Activated naive CD4-positive, alpha-beta T cell treated with anti-CD3 and anti-CD28 coated beads for 36 hours (primary cell): ENCODE results near the gene FOXD1. TPM values are rescaled to one million over a fixed set of nuclear protein-coding genes. Genes with fewer than 3 reads are reported as not detected.
"Not testable (repeated sequence)": the region's sequence is repeated elsewhere in the genome, so short reads cannot be mapped to it uniquely, and the experiment has no call there.

Source experiments
- CTCF ChIA-PET: fragments of 350-600 bp; sonication (Branson Sonifier 250); formaldehyde crosslinking; loops from one replicate; lab custom pipeline; 2021; ENCODE audit warnings: antibody characterized with exemption; lab: Charles Lee
- DNase-seq: peaks from one replicate; pipeline ENCODE4 v3.0.0-alpha.2; 2020
- H3K27ac Mint-ChIP-seq: one replicate; pipeline ENCODE4 v1.8.0; 2021; ENCODE audit warnings: mild to moderate bottlenecking, mixed read lengths
- H3K27me3 Mint-ChIP-seq: one replicate; pipeline ENCODE4 v1.8.0; 2021; ENCODE audit warnings: low read depth, mixed read lengths
- H3K36me3 Mint-ChIP-seq: one replicate; pipeline ENCODE4 v1.8.0; 2021; ENCODE audit warnings: low read depth, mixed read lengths
- H3K4me1 Mint-ChIP-seq: one replicate; pipeline ENCODE4 v1.8.0; 2021; ENCODE audit warnings: low read depth, mixed read lengths
- H3K4me3 Mint-ChIP-seq: one replicate; pipeline ENCODE4 v1.8.0; 2021; ENCODE audit warnings: mild to moderate bottlenecking, moderate library complexity, mixed read lengths
- H3K9me3 Mint-ChIP-seq: one replicate; pipeline ENCODE4 v1.8.0; 2021; ENCODE audit warnings: mixed read lengths
- intact Hi-C: fragments of 100-400 bp; cut with micrococcal nuclease; formaldehyde crosslinking; loops from one replicate; pipeline ENCODE4 v1.15.1; 2023
- total RNA-seq, 2 experiments: library from RNA; stranded (reverse); gene quantifications; one replicate each; pipeline ENCODE4 v1.2.3, GENCODE V29; 2021

Gene FOXD1
- total RNA-seq, 2 experiments from 2014 or later: 0.12 TPM

DNA sequence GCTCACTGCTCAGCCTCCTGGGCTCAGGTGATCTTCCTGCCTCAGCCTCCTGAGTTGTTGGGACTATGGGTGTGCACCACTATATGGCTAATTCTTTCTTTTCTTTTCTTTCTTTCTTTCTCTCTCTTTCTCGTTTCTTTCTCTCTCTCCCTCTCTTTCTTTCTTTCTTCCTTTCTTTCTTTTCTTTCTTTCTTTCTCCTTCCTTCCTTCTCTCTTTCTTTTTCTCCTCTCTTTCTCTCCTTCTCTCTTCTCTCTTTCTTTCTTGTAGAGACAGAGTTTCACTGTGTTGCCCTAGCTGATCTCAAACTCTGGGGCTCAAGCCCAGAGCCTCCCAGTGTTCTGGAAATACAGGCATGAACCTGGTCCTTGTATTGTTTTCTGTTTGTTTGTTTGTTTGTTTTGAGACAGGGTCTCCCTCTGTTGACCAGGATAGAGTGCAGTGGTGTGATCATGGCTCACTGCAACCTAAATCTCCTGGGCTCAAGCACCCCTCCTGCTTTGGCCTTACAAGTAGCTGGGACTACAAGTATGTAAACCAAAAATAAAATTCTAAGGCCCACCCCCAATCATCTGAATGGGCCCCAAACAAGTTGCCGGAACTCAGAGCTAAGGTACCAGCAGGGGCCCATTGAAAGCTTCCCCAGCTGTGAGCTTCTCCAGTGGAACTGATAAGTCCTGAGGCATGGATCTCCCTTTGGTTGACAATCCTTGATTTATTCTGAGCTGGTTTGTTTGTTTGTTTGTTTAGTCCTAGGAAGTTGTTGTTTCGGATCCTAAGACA lies 37.7 kb upstream of the FOXD1 start:
- intact Hi-C loops: no loop called here
- DNase-seq: no peak
- CTCF ChIA-PET: interaction anchor here (0.6 to 1.0 kb wide), 2 partner anchors 19 to 1972 kb away, joined by 3 read pairs; no protein-coding TSS in a partner anchor
- Mint-ChIP-seq H3K4me1 (no peaks in the 10 kb centered on the region), H3K27ac (no peak overlapping the region), H3K4me3 (no peak overlapping the region), H3K27me3 (peaks cover 11% of the 10 kb centered on the region), H3K36me3 (no peaks in the 10 kb centered on the region), H3K9me3 (no peaks in the 10 kb centered on the region)

DNA sequence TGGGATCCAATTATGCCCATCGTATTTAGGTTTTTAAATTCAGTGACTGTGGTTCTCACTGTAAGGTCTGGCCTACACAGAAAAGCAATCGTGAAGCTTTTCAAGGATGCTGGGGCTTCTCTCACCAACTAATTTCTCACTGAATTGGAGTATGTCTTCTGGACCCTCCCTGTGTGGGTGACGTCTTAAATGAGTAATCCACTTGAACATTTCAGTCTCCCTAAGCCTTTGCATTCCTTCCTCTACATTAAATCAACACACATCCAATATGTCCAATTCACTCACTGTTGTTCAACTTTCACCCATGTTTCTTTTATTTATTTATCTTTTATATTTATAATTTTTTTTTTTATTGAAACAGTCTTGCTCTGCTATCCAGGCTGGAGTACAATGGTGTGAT lies 37.1 kb upstream of the FOXD1 start:
- Mint-ChIP-seq H3K4me3 (no peak overlapping the region), H3K27ac (no peak overlapping the region)
- CTCF ChIA-PET: no interaction called here

DNA sequence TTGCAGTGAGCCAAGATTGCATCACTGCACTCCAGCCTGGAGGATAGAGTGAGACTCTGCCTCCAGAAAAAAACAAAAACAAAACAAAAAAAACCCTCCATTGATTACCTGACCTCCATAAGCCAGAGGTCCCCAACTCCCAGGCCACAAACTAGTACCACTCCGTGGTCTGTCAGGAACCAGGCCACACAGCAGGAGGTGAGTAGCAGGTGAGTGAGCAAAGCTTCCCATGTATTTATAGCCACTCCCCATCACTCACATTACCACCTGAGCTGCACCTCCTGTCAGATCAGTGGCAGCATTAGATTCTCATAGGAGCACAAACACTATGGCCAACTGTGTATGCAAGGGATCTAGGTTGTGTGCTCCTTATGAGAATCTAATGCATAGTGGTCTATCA lies 35.9 kb upstream of the FOXD1 start:
- Mint-ChIP-seq H3K9me3 (no peaks in the 10 kb centered on the region), H3K27me3 (peaks cover 15% of the 10 kb centered on the region), H3K4me1 (no peaks in the 10 kb centered on the region), H3K4me3 (no peak overlapping the region), H3K27ac (no peak overlapping the region), H3K36me3 (no peaks in the 10 kb centered on the region)
- intact Hi-C loops: no loop called here
- DNase-seq: no peak
- CTCF ChIA-PET: no interaction called here

More for the DNA sequence above, 37.1 kb upstream of the FOXD1 start:
- intact Hi-C loops: no loop called here
- DNase-seq: no peak
- H3K27me3 Mint-ChIP-seq: peaks cover 10% of the 10 kb centered on the region
- H3K9me3 Mint-ChIP-seq: no peaks in the 10 kb centered on the region
- H3K4me1 Mint-ChIP-seq: no peaks in the 10 kb centered on the region
- no peaks in the 10 kb centered on the region for H3K36me3 Mint-ChIP-seq

DNA sequence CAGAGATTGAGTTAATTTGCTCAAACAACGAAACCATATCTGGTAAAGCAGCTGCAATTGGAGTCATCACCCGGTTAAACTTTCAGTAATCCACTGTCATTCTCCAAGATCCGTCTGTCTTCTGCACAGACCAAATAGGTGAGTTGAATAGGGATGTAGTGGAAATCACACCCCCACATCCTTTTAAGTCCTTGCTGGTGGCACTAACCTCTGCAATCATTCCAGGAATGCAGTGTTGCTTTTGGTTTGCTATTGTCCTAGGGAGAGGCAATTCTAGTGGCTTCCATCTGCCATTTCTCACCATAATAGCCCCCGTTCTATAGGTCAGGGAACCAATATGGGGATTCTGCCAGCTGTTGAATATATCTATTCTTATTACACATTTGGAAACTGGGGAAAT lies 35.1 kb upstream of the FOXD1 start:
- CTCF ChIA-PET: no interaction called here
- intact Hi-C loops: no loop called here

DNA sequence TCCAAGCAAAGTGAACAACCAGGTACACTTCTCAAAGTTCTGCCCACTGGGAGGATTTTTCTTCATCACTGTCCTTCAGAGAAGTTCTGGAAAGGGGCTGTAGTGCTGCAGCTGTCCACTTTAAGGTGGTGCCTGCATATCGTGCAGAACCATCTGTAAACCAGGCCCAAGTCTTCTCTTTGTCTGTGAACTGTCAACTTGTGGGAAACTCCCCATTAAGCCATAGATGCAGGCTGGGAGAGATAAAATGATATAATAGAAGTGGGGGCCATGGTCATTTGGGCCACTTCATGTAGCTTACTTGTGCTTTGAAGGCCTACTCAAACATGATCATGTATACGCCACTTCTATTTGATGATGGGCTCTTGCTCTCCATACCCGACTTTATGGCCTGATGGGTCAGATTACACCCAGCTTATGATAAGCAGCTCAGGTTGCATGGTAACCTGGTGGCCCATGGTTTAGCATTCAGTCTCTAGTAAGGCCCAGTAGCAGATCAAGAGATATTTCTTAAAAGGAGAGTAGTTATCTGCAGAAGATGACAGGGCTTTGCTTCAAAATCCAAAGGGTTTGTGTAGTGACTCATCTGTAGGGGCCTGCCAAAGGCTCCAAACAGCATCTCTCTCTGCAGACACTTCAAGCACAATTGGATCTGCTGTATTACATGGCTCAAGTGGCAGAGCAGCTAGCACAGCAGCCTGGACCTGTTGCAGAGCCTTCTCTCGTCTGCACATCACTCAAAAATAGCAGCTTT lies 34.0 kb upstream of the FOXD1 start:
- peaks cover 24% of the 10 kb centered on the region for H3K27me3 Mint-ChIP-seq
- H3K4me3 Mint-ChIP-seq: no peak overlapping the region
- intact Hi-C loops: no loop called here
- no peaks in the 10 kb centered on the region for H3K9me3 Mint-ChIP-seq
- CTCF ChIA-PET: no interaction called here
- DNase-seq: no peak
- no peak overlapping the region for H3K27ac Mint-ChIP-seq
- H3K4me1 Mint-ChIP-seq: no peaks in the 10 kb centered on the region
- H3K36me3 Mint-ChIP-seq: no peaks in the 10 kb centered on the region

More for the DNA sequence above, 35.1 kb upstream of the FOXD1 start:
- Mint-ChIP-seq H3K9me3 (no peaks in the 10 kb centered on the region), H3K27ac (no peak overlapping the region), H3K4me1 (no peaks in the 10 kb centered on the region), H3K36me3 (no peaks in the 10 kb centered on the region), H3K4me3 (no peak overlapping the region), H3K27me3 (peaks cover 17% of the 10 kb centered on the region)
- DNase-seq: no peak

DNA sequence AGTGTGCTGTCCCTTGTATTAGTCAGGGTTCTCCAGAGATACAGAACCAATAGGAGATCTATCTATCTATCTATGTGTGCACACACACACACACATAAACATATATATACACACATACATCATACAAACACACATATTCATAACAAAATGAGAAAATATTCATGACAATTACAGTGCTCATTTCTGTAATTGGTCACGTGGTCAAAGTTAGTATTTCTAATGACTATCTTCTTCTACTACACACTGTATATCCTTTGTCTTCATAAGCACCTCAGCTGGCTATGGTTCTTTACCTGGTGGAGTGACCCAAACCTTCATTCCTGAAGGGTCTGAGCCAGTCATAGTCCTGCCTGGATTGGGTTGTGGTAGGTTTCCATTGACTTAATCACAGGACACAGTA lies 31.9 kb upstream of the FOXD1 start:
- no peak overlapping the region for H3K27ac Mint-ChIP-seq
- intact Hi-C loops: no loop called here
- CTCF ChIA-PET: no interaction called here
- H3K4me1 Mint-ChIP-seq: no peaks in the 10 kb centered on the region
- peaks cover 20% of the 10 kb centered on the region for H3K27me3 Mint-ChIP-seq
- H3K4me3 Mint-ChIP-seq: no peak overlapping the region
- no peak for DNase-seq
- no peaks in the 10 kb centered on the region for H3K36me3 Mint-ChIP-seq
- H3K9me3 Mint-ChIP-seq: no peaks in the 10 kb centered on the region

DNA sequence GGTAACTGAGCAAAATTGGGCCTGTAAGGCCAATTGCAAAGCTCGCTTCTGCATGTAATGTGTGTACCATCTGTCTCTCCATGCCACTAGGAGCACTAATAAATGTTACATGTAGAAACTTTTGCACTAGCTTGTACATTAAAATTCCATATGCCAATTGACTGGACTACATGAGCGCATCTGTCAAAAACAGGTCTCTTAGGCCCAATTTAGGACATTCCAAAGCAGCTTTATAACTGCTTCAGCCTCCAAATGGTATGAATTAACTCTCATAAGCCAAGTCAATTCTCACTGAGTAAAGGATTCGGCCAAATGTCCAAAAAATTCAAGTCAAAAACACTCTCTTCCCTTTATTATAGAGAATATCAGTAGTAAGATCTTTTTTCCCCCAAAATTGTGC lies 23.5 kb upstream of the FOXD1 start:
- H3K4me1 Mint-ChIP-seq: no peaks in the 10 kb centered on the region
- no peak overlapping the region for H3K27ac Mint-ChIP-seq
- H3K4me3 Mint-ChIP-seq: no peak overlapping the region
- CTCF ChIA-PET: interaction anchor here (0.7 kb wide), 1 partner anchor 17 kb away, joined by 3 read pairs; no protein-coding TSS in a partner anchor
- intact Hi-C loops: no loop called here
- DNase-seq: no peak
- H3K9me3 Mint-ChIP-seq: no peaks in the 10 kb centered on the region
- H3K36me3 Mint-ChIP-seq: no peaks in the 10 kb centered on the region
- H3K27me3 Mint-ChIP-seq: peaks cover 11% of the 10 kb centered on the region

DNA sequence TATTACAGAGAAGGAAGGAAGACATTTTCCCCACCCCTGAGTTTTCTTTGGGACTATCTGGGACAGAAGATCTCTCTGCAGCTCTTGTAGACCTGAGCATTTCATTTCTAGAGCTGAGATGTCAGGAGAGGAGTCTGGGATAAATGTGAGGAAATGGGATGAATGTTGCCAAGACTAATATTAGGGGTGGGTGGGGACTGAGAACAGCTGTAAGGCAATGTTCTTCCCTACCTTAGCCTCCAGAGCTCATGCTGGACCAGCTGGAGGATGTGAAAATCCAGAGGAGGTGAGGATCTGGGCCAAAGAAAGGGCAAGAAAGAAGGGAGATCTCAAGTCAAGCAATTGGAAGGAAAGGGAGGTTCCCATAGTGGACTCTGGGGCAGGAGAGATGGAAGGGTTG lies 23.1 kb upstream of the FOXD1 start:
- Mint-ChIP-seq H3K4me3 (no peak overlapping the region), H3K4me1 (no peaks in the 10 kb centered on the region), H3K9me3 (no peaks in the 10 kb centered on the region), H3K36me3 (no peaks in the 10 kb centered on the region), H3K27ac (no peak overlapping the region), H3K27me3 (peaks cover 11% of the 10 kb centered on the region)
- intact Hi-C loops: no loop called here
- CTCF ChIA-PET: interaction anchor here (0.7 kb wide), 1 partner anchor 17 kb away, joined by 3 read pairs; no protein-coding TSS in a partner anchor
- DNase-seq: no peak

DNA sequence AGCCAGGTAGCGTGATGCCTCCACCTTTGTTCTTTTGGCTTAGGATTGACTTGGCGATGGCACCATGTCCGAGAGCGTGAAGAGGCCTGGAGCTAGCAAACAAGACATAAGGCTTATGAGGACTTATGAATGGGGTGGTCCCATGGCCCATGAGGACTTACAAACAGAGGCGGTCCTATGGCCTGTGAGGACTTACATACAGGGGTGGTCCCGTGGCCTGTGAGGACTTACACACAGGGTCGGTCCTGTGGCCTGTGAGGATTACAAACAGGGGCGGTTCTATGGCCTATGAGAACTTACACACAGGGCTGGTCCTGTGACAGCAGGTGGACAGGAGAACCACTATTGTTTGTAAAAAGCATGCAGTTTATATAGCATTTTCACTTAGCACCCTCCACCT lies 21.3 kb upstream of the FOXD1 start:
- no peaks in the 10 kb centered on the region for H3K4me1 Mint-ChIP-seq
- H3K27ac Mint-ChIP-seq: no peak overlapping the region
- H3K36me3 Mint-ChIP-seq: no peaks in the 10 kb centered on the region
- H3K9me3 Mint-ChIP-seq: no peaks in the 10 kb centered on the region
- CTCF ChIA-PET: no interaction called here
- intact Hi-C loops: no loop called here
- H3K27me3 Mint-ChIP-seq: peaks cover 16% of the 10 kb centered on the region
- no peak overlapping the region for H3K4me3 Mint-ChIP-seq
- DNase-seq: no peak

DNA sequence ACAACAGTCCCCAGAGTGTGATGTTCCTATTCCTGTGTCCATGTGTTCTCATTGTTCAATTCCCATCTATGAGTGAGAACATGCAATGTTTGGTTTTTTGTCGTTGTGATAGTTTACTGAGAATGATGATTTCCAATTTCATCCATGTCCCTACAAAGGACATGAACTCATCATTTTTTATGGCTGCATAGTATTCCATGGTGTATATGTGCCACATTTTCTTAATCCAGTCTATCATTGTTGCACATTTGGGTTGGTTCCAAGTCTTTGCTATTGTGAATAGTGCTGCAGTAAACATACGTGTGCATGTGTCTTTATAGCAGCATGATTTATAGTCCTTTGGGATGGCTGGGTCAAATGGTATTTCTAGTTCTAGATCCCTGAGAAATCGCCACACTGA lies 20.1 kb upstream of the FOXD1 start:
- H3K36me3 Mint-ChIP-seq, CTCF ChIA-PET, H3K4me3 Mint-ChIP-seq, H3K27ac Mint-ChIP-seq, DNase-seq, intact Hi-C loops, H3K9me3 Mint-ChIP-seq, H3K4me1 Mint-ChIP-seq: not testable (repeated sequence)
- peaks cover 19% of the 10 kb centered on the region for H3K27me3 Mint-ChIP-seq

DNA sequence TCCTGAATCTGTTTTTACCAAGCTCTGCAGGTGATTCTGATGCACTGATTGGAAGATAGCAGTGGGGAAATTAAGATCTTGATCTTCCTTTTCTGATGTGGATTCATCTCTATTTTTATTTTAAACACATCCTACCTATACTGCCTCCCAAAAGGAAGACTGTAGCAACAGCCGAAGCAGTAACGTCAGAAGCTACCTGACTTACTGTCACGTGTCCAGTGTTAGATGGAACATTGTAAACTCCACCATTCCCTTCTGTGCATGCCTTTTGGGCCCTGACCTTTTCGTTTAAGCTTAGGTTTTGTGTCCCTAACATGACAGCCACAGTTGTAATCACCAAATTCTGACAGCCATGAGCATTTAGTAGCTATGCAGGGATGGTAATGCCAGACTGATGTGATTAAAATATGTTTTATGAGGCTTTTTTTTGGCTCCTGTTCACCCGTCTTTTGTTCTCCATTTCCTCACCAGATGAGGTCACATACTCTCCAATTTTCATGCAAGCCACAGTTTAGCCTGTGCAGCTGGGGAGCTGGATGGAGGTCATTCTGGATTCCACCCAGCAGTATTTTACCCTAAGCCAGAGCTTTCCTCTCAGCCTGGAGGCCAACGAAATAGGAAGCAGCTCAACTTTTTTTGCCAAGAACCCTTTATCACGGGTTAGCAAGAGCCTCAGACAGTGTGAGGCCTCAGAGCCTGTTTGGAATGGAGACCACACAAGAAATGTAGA lies 15.6 kb upstream of the FOXD1 start:
- Mint-ChIP-seq H3K4me3 (no peak overlapping the region), H3K27ac (no peak overlapping the region), H3K9me3 (no peaks in the 10 kb centered on the region), H3K4me1 (no peaks in the 10 kb centered on the region), H3K27me3 (peaks cover 22% of the 10 kb centered on the region), H3K36me3 (no peaks in the 10 kb centered on the region)
- CTCF ChIA-PET: interaction anchor here (0.6 to 0.7 kb wide), 2 partner anchors 11 to 34 kb away, joined by 3 to 5 read pairs; no protein-coding TSS in a partner anchor
- DNase-seq: no peak
- intact Hi-C loops: no loop called here

DNA sequence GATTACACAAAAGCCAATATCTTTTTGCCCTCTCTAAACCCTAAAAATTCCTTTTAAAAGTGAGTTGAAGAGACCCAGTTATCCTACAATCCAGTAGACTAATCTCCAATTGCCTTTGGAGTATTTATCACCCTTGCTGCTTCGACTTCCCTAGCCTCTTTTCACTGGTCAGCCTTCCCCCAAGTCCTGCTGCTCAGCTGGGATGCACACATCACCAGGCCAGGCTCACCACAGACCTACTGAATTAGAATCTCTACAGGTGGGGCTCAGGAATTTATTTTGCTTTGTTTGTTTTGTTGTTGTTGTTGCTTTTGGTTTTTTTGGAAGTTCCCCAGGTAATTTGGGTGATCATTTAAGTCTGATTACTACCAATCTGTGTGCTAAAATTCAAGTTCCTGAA lies 11.6 kb upstream of the FOXD1 start:
- intact Hi-C loops: no loop called here
- H3K9me3 Mint-ChIP-seq: no peaks in the 10 kb centered on the region

More for the DNA sequence above, 11.6 kb upstream of the FOXD1 start:
- H3K27ac Mint-ChIP-seq: no peak overlapping the region
- no peaks in the 10 kb centered on the region for H3K4me1 Mint-ChIP-seq
- DNase-seq: no peak
- CTCF ChIA-PET: interaction anchor here (2.0 kb wide), 1 partner anchor 9 kb away, joined by 6 read pairs; no protein-coding TSS in a partner anchor
- peaks cover 32% of the 10 kb centered on the region for H3K27me3 Mint-ChIP-seq
- no peaks in the 10 kb centered on the region for H3K36me3 Mint-ChIP-seq
- no peak overlapping the region for H3K4me3 Mint-ChIP-seq
